Memory B cell (primary cell): ENCODE data around the gene RPL28.

Experiments used
- ATAC-seq: fragments of 150-1000 bp; cut with Tn5 transposase; 2 replicates; pipeline ENCODE4 v1.10.0; 2021; ENCODE audit warnings: low read depth, mild to moderate bottlenecking, moderate library complexity
- DNase-seq, 2 donors: peaks; one replicate each; pipeline ENCODE4 v3.0.0; 2022; ENCODE audit warnings: low spot score in 2 of 2
- H3K27ac Mint-ChIP-seq: one replicate; pipeline ENCODE4 v1.8.0; 2022; ENCODE audit warnings: mild to moderate bottlenecking, moderate library complexity, mixed read lengths
- H3K27me3 Mint-ChIP-seq: one replicate; pipeline ENCODE4 v1.8.0; 2022; ENCODE audit warnings: mixed read lengths
- H3K36me3 Mint-ChIP-seq: one replicate; pipeline ENCODE4 v1.8.0; 2022; ENCODE audit warnings: mild to moderate bottlenecking, mixed read lengths
- H3K4me1 Mint-ChIP-seq: one replicate; pipeline ENCODE4 v1.8.0; 2022; ENCODE audit warnings: mixed read lengths
- H3K4me3 Mint-ChIP-seq: one replicate; pipeline ENCODE4 v1.8.0; 2022; ENCODE audit warnings: mild to moderate bottlenecking, moderate library complexity, mixed read lengths
- H3K9me3 Mint-ChIP-seq: one replicate; pipeline ENCODE4 v1.8.0; 2022; ENCODE audit warnings: mixed read lengths

The RPL28 gene

GRCh38 chr19:55373993-55374757 lies 11.6 kb upstream of the RPL28 start:
- peaks cover 14% of the 10 kb centered on the region for H3K4me1 Mint-ChIP-seq
- no peak for ATAC-seq
- H3K4me3 Mint-ChIP-seq = no peak overlapping the region
- H3K36me3 Mint-ChIP-seq = peaks cover 2% of the 10 kb centered on the region
- H3K27ac Mint-ChIP-seq = no peak overlapping the region
- DNase-seq = peak in 1 of 2 donors; percentile 18
- no peaks in the 10 kb centered on the region for H3K9me3 Mint-ChIP-seq
- peaks cover 36% of the 10 kb centered on the region for H3K27me3 Mint-ChIP-seq

DNA sequence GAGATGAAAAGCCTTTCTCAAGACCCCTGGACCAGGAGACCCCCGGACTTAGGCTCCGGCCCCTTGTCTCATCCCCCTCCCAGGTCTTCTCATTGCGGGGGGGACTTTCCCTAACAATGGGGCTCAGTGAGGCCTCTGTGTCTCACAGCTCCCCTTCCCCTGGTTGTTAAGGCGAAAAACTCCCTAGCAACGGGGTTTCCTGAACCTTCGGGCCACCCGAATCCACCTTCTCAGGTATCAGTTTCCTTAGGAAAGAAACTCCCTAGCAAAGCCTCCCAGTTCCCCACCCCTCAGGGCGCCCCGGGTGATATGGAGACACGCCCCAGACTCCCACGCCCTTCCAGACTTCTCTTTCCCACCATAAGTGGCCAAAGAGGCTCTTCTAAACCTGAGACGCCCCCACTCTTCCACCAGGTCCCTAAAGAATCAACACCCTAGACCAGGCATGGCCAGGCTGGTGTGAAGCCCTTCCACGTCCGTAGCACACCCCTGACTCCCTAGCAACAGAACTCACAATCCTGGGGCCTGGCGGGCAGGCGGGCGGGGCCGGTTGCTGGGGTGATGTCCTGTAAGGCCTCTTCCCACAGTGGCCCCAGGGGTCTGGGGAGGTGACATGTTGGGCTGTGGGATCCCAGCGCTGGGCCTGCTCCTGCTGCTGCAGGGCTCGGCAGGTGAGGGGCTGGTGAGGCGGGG lies 9.3 kb upstream of the RPL28 start, which contains the start of gene TMEM190:
TMEM190 (plus strand) TSS at position 586 of the 693 bp plus-strand sequence; CDS start at position 614, 28 bp downstream.
- H3K27me3 Mint-ChIP-seq = peaks cover 24% of the 10 kb centered on the region
- ATAC-seq (no peak), DNase-seq (no peak)
- no peak within 1 kb of the TSS for H3K27ac Mint-ChIP-seq
- H3K4me1 Mint-ChIP-seq = peaks cover 7% of the 10 kb centered on the region
- no peak within 1 kb of the TSS for H3K4me3 Mint-ChIP-seq
- no peaks in the 10 kb centered on the region for H3K9me3 Mint-ChIP-seq
- H3K36me3 Mint-ChIP-seq = peaks cover 3% of the 10 kb centered on the region

GRCh38 chr19:55377356-55378131 lies 8.2 kb upstream of the RPL28 start:
- no peak overlapping the region for H3K4me3 Mint-ChIP-seq
- peaks cover 13% of the 10 kb centered on the region for H3K4me1 Mint-ChIP-seq
- H3K36me3 Mint-ChIP-seq = peaks cover 8% of the 10 kb centered on the region

DNA sequence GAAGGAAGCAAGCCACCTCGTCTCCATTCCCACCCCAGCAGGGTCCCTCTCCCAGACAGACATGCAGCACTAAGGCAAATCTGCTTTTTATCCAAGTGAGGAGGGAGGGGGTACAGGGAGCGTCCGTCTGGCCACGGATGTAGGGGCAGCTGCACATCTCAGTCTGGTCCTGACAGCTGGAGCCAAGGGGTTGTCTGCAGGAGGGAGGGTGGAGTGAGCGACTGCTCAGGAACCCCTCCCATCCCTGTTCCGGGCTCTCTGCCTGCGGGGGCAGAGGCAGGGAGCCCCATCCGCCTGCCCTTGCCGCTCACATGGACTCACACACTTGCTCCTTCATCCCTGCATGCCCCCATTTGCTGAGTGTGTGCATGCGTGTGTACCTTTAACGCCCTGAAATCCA lies 6.6 kb upstream of the RPL28 start:
- no peak for DNase-seq
- Mint-ChIP-seq H3K4me1 (peaks cover 13% of the 10 kb centered on the region), H3K27me3 (peaks cover 11% of the 10 kb centered on the region), H3K36me3 (peaks cover 8% of the 10 kb centered on the region), H3K4me3 (no peak overlapping the region), H3K27ac (no peak overlapping the region), H3K9me3 (no peaks in the 10 kb centered on the region)
- no peak for ATAC-seq

More at GRCh38 chr19:55377356-55378131, 8.2 kb upstream of the RPL28 start:
- ATAC-seq (no peak), DNase-seq (no peak)
- Mint-ChIP-seq H3K27ac (no peak overlapping the region), H3K27me3 (peaks cover 18% of the 10 kb centered on the region), H3K9me3 (no peaks in the 10 kb centered on the region)

DNA sequence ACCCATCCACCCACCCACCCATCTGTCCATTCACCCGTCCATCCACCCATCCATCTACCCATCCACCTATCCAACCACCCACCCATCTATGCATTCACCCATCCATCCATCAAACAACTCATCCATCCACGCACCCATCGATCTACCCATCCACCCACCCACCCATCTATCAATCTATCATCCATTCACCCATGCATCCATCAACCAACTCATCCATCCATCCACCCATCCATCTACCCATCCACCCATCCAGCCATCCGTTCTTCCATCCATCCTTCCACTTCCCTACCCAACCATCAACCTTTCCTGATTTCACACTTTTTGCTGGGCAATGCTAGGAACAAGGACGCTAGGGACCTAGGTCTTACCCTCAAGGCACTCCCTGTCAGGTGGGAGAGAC lies 3.7 kb upstream of the RPL28 start:
- H3K36me3 Mint-ChIP-seq = peaks cover 10% of the 10 kb centered on the region
- DNase-seq (no peak), ATAC-seq (no peak)
- H3K27me3 Mint-ChIP-seq = peaks cover 2% of the 10 kb centered on the region
- H3K27ac Mint-ChIP-seq = no peak overlapping the region
- H3K4me3 Mint-ChIP-seq = peak overlapping the region; percentile 84
- no peaks in the 10 kb centered on the region for H3K9me3 Mint-ChIP-seq
- peaks cover 27% of the 10 kb centered on the region for H3K4me1 Mint-ChIP-seq

GRCh38 chr19:55382522-55383054 lies 3.1 kb upstream of the RPL28 start:
- no peak for DNase-seq
- Mint-ChIP-seq H3K36me3 (peaks cover 10% of the 10 kb centered on the region), H3K4me1 (peaks cover 30% of the 10 kb centered on the region), H3K4me3 (peak overlapping the region; percentile 84), H3K9me3 (no peaks in the 10 kb centered on the region), H3K27me3 (peaks cover 2% of the 10 kb centered on the region), H3K27ac (no peak overlapping the region)
- no peak for ATAC-seq

DNA sequence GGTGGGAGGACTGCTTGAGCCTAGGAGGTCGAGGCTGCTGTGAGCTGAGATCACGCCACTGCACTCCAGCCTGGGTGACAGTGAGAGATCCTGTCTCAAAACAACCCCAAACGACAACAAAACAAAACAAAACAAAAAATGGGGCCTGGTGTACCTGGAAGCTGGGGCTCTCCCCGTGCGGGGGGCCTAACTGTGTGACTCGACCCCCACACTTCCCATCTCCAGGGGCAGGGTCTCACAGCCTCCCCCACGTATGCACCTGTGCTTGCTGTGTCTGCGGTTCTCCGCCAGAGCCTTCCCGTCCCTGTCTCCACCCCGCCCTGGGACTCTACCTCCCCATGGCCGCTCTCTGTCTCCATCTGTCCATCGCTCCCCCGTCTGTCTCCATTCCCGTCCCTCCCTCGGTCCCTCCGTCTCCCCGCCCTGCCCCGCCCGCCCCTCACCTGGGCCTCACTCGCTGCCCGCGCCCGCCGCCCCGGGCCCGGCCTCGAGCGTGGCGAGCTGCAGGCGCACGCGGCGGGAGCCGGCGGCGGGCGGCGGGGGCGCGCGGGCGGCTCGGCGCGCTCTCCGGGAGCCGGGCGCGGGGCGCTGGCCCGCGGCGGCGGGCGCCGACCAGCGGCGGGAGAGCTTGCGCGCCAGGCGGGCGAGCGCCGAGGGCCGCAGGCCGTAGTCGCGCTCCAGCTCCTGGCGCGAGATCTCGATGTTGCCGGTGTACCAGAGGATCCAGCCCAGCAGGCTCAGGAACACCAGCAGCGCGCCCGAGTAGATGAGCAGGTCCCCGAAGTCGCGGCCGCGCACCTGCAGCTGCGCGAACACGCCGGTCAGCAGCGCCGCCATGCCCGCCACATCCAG lies 2.2 kb upstream of the RPL28 start:
- ATAC-seq (peak; percentile 9), DNase-seq (no peak)
- Mint-ChIP-seq H3K27ac (peak overlapping the region; percentile 55), H3K4me3 (peak overlapping the region; percentile 84), H3K27me3 (no peaks in the 10 kb centered on the region), H3K36me3 (peaks cover 10% of the 10 kb centered on the region), H3K4me1 (peaks cover 36% of the 10 kb centered on the region), H3K9me3 (no peaks in the 10 kb centered on the region)

DNA sequence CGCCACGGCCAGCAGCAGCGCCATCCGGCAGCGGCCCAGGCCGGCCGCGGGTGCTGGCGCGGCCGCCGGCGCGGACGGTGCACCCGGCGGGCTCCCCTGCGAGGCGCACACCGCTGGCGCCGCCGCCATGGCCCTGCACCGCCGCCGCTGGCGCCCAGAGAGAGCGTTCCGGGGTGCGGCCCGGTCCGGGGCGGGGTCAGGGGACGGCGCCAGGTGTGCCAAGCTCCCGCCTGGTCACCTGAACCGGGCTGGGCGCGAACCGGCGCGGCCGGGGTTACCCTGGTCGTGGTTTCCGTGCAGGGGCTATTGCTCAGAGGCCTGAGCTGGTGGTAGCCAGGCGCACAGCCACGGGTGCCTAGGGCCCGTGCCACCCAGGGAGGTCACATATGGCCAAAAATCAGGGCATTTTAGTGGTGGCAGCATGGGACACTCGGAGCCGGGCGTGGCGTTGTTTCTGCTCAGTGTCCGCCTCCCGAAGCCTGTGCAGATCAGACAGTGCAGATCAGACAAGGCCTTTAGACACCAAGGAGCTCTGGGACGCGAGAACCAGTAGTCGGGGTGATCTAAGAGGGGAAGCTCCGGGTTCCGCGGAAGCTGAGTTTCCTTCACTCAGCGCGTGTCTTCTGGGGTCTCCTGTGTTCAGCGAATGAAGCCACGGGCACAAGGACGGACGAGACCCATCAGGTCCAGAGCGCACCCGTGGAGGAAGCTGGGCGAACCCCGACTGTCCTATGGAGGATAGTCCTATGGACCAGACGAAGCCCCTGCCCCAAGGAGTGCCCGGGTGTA lies 1.4 kb upstream of the RPL28 start, which contains the start of gene TMEM238:
TMEM238 (minus strand) TSS at position 162 of the 789 bp plus-strand sequence; CDS start at position 129, 33 bp downstream.
- ATAC-seq (peak; percentile 12), DNase-seq (peak in 1 of 2 donors; percentile 68)
- H3K4me1 Mint-ChIP-seq = peaks cover 41% of the 10 kb centered on the region
- peak within 1 kb of the TSS; percentile 98 for H3K27ac Mint-ChIP-seq
- no peaks in the 10 kb centered on the region for H3K9me3 Mint-ChIP-seq
- peaks cover 11% of the 10 kb centered on the region for H3K36me3 Mint-ChIP-seq
- no peaks in the 10 kb centered on the region for H3K27me3 Mint-ChIP-seq
- peak within 1 kb of the TSS; percentile 100 for H3K4me3 Mint-ChIP-seq

GRCh38 chr19:55384920-55385723 lies 610 bp upstream of the RPL28 start:
- H3K27ac Mint-ChIP-seq = peak overlapping the region; percentile 98
- peak overlapping the region; percentile 100 for H3K4me3 Mint-ChIP-seq
- ATAC-seq (peak; percentile 66), DNase-seq (peak; percentile 87 to 89)
- peaks cover 47% of the 10 kb centered on the region for H3K4me1 Mint-ChIP-seq
- no peaks in the 10 kb centered on the region for H3K27me3 Mint-ChIP-seq
- H3K9me3 Mint-ChIP-seq = no peaks in the 10 kb centered on the region
- peaks cover 13% of the 10 kb centered on the region for H3K36me3 Mint-ChIP-seq

DNA sequence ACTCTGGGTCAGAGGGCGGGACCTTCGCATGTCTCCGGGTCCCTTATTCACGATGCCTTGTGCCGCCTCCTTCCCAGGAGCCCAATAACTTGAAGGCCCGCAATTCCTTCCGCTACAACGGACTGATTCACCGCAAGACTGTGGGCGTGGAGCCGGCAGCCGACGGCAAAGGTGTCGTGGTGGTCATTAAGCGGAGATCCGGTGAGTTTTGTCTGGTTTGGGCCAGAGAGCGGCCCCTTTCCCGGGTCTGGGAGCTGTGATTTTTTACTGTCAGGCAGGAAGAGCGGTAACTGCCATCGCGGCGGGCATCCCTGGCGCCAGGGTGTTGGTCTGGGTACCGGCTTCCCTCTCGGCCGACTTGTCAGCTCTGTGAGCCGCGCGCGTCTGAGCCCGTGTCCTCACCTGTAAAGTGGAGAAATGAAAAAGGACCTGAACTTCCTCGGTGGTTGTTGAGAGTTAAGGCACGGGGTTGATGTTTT lies 800 bp downstream of the RPL28 start:
- Mint-ChIP-seq H3K27ac (peak overlapping the region; percentile 98), H3K27me3 (no peaks in the 10 kb centered on the region), H3K4me1 (peaks cover 53% of the 10 kb centered on the region), H3K4me3 (peak overlapping the region; percentile 100), H3K36me3 (peaks cover 16% of the 10 kb centered on the region), H3K9me3 (no peaks in the 10 kb centered on the region)
- no peak for ATAC-seq
- no peak for DNase-seq

GRCh38 chr19:55387736-55388497 lies 2.2 kb downstream of the RPL28 start:
- DNase-seq (no peak), ATAC-seq (no peak)
- Mint-ChIP-seq H3K27ac (peak overlapping the region; percentile 45), H3K4me1 (peaks cover 47% of the 10 kb centered on the region), H3K27me3 (no peaks in the 10 kb centered on the region), H3K36me3 (peaks cover 15% of the 10 kb centered on the region), H3K9me3 (no peaks in the 10 kb centered on the region), H3K4me3 (peak overlapping the region; percentile 100)
